K562 (cell line): ENCODE results near the gene GDF2. TPM values are rescaled to one million over a fixed set of nuclear protein-coding genes. Genes with fewer than 3 reads are reported as not detected.

Source experiments
- ATAC-seq: fragments of 200-7000 bp; cut with Tn5 transposase; 3 replicates; pipeline ENCODE4 v1.9.1; 2020; ENCODE audit warnings: moderate library complexity
- BruUV-seq: library from RNA; stranded (reverse); fragments of 400-500 nt; replicated peaks from 2 replicates; lab custom pipeline; 2021; lab: Mats Ljungman, UMichigan
- CTCF ChIA-PET: fragments of 300-600 bp; formaldehyde crosslinking; extraction: SDS; loops from one replicate; lab custom pipeline; 2021; ENCODE audit warnings: low intra/inter-chr PET ratio; lab: Yijun Ruan, JAX
- POLR2A ChIA-PET: fragments of 300-600, 350-650 bp; sonication (Branson Sonifier 250); formaldehyde crosslinking; extraction: SDS; loops from one replicate; lab custom pipeline; 2021; ENCODE audit warnings: antibody characterized with exemption, inconsistent platforms; lab: Yijun Ruan, JAX
- DNase-seq, 4 experiments: peaks; one replicate each; pipeline versions ENCODE4 v3.0.0 to v3.0.0-alpha.2; 2011 to 2018; ENCODE audit warnings: low spot score in 3 of 4, mixed read lengths in 3 of 4; ENCODE audit errors: extremely low read depth in 1 of 4
- FAIRE-seq: peaks from 2 replicates; lab custom pipeline; 2011; peaks lifted over from hg19 to GRCh38; lab: Jason Lieb, UNC
- H2AFZ ChIP-seq: 2 replicates; pipeline ENCODE4 v1.6.0; 2011; ENCODE audit warnings: low read depth, low read length, control low read depth, inconsistent platforms
- H3K27ac ChIP-seq: fragments of 200-600 bp; 3 replicates; pipeline ENCODE4 v1.8.0; 2011; ENCODE audit warnings: low read depth, mild to moderate bottlenecking, control low read depth, inconsistent platforms, low read length, moderate library complexity, mixed read lengths; ENCODE audit errors: extremely low read depth
- H3K27me3 ChIP-seq, 2 experiments: fragments of 300-600 bp in 1 of 2; 2 replicates in 1 of 2; 3 replicates in 1 of 2; pipeline versions ENCODE4 v1.6.0 to v1.8.0; 2011; ENCODE audit warnings: inconsistent platforms in 2 of 2, low read length in 2 of 2, mild to moderate bottlenecking in 1 of 2, mixed read lengths in 1 of 2, moderate library complexity in 1 of 2; ENCODE audit not compliant: control insufficient read depth in 2 of 2, insufficient read depth in 2 of 2
- H3K36me3 ChIP-seq: fragments of 300-600 bp; 3 replicates; pipeline ENCODE4 v1.8.0; 2011; ENCODE audit warnings: mild to moderate bottlenecking, low read length, inconsistent platforms; ENCODE audit not compliant: control insufficient read depth, insufficient read depth
- H3K4me1 ChIP-seq, 2 experiments: fragments of 200-600 bp in 1 of 2; replicated peaks in 1 of 2; 2 replicates in 1 of 2; 3 replicates in 1 of 2; pipeline versions ENCODE4 v1.5.1 to v1.8.0; 2011; ENCODE audit warnings: inconsistent platforms in 2 of 2, low read length in 2 of 2, mild to moderate bottlenecking in 1 of 2, mixed read lengths in 1 of 2, moderate library complexity in 1 of 2; ENCODE audit not compliant: control insufficient read depth in 2 of 2, insufficient read depth in 2 of 2
- H3K4me2 ChIP-seq: 2 replicates; pipeline ENCODE4 v1.6.1; 2011; ENCODE audit warnings: low read length, control low read depth, inconsistent platforms, mixed read lengths; ENCODE audit not compliant: insufficient read depth
- H3K4me3 ChIP-seq: fragments of 200-600 bp; sonication (generic), shearing (Covaris generic); 2 replicates; pipeline ENCODE4 v1.5.1; 2016; ENCODE audit warnings: control low read depth, inconsistent platforms
- H3K79me2 ChIP-seq: fragments of 200-600 bp; 3 replicates; pipeline ENCODE4 v1.8.0; 2011; ENCODE audit warnings: low read length, inconsistent platforms; ENCODE audit not compliant: control insufficient read depth, insufficient read depth
- H3K9ac ChIP-seq, 2 experiments: 2 replicates each; pipeline versions ENCODE4 v1.6.0 to v1.6.1; 2011; ENCODE audit warnings: low read depth in 2 of 2, low read length in 2 of 2, control low read depth in 1 of 2, inconsistent platforms in 1 of 2, mild to moderate bottlenecking in 1 of 2, mixed read lengths in 1 of 2; ENCODE audit not compliant: insufficient read depth in 1 of 2
- H3K9me1 ChIP-seq: one replicate; pipeline ENCODE4 v1.6.0; 2011; ENCODE audit warnings: inconsistent platforms, mild to moderate bottlenecking, low read length, moderate library complexity; ENCODE audit not compliant: control insufficient read depth, insufficient read depth
- H3K9me3 ChIP-seq: replicated peaks from 2 replicates; pipeline ENCODE4 v1.5.1; 2011; ENCODE audit warnings: low read depth, low read length, inconsistent platforms; ENCODE audit not compliant: control insufficient read depth, insufficient read depth
- H4K20me1 ChIP-seq: replicated peaks from 2 replicates; pipeline ENCODE4 v1.6.1; 2011; ENCODE audit warnings: low read length, inconsistent platforms, mixed read lengths; ENCODE audit not compliant: control insufficient read depth, insufficient read depth
- CAMTA2 ChIP-seq: fragments of 250-450 bp; sonication (Bioruptor Pico); conservative IDR thresholded peaks from 2 replicates; pipeline ENCODE4 v1.5.1; 2022
- PTBP1 ChIP-seq: fragments of 200-400 bp; formaldehyde crosslinking; IDR thresholded peaks from 2 replicates; pipeline ENCODE4 v1.6.1; 2017; ENCODE audit warnings: low read depth, low read length
- TAF7 ChIP-seq: fragments of 450-650 bp; IDR thresholded peaks from 2 replicates; pipeline ENCODE4 v1.6.1; 2016; ENCODE audit warnings: missing genetic modification characterization, missing compliant biosample characterization
- ZFX ChIP-seq: sonication (generic); formaldehyde crosslinking; IDR thresholded peaks from 2 replicates; pipeline ENCODE4 v1.8.0; 2022; ENCODE audit warnings: mild to moderate bottlenecking, missing genetic modification reagents, moderate library complexity
- ZNF146 ChIP-seq: IDR thresholded peaks from one replicate; pipeline ENCODE4 v1.6.1; 2018; ENCODE audit warnings: missing compliant biosample characterization; ENCODE audit not compliant: unreplicated experiment
- ZNF217 ChIP-seq: sonication (generic); formaldehyde crosslinking; IDR thresholded peaks from 2 replicates; pipeline ENCODE4 v1.8.0; 2022; ENCODE audit warnings: mild to moderate bottlenecking, missing genetic modification reagents
- ZNF79 ChIP-seq: fragments of 250-450 bp; sonication (Bioruptor Pico); IDR thresholded peaks from 2 replicates; pipeline ENCODE4 v1.4.0; 2020; ENCODE audit warnings: low read depth, mild to moderate bottlenecking, moderate library complexity
- WGBS: fragments of 100-300 bp; shearing (Covaris generic); methylation state at CpG from one replicate; pipeline ENCODE4 v1.1.6; 2016; ENCODE audit warnings: low coverage, mixed read lengths; ENCODE audit not compliant: insufficient coverage; ENCODE audit errors: missing lambda C conversion rate; 5-methylcytosine and 5-hydroxymethylcytosine counted together
- in situ Hi-C: fragments of 300-500 bp; cut with MboI; formaldehyde crosslinking; loops from 4 replicates; pipeline ENCODE4 v1.15.0; 2018; ENCODE audit warnings: inconsistent platforms, mixed read lengths
- intact Hi-C: fragments of 100-400 bp; cut with micrococcal nuclease; formaldehyde crosslinking; loops from 2 replicates; pipeline ENCODE4 v1.14.2; 2022
- polyA plus RNA-seq, 8 experiments: library from polyadenylated mRNA; depleted of rRNA in 4 of 8; stranded (reverse) in 5 of 8; unstranded in 3 of 8; fragments of >200 nt; fragmentation: Nextera tagmentation in 2 of 8; fragmentation: Illumina TruSeq in 1 of 8; extraction: Ambion mirVana in 2 of 8; extraction: Trizol in 1 of 8; gene quantifications; 2 replicates each; pipeline versions ENCODE4 v1.2.1 to v1.2.3, GENCODE V29; 2011 to 2014; ENCODE audit warnings: inconsistent platforms in 1 of 8, missing spikeins in 1 of 8
- total RNA-seq, 7 experiments: library from RNA; depleted of rRNA in 6 of 7; stranded (reverse); fragments of >200 nt in 6 of 7; fragmentation: Illumina TruSeq in 2 of 7; extraction: Trizol in 2 of 7; gene quantifications; 2 replicates each; pipeline versions ENCODE4 v1.2.1 to v1.2.3, GENCODE V29; 2011 to 2021; ENCODE audit warnings: low replicate concordance in 1 of 7
- TF ChIP-seq, protein P1 (sequence below): fragments of 250-450 bp; sonication (Bioruptor Pico); IDR thresholded peaks from 2 replicates; pipeline ENCODE4 v1.8.0; 2022; ENCODE audit warnings: inconsistent platforms
- TF ChIP-seq, protein P2 (sequence below): fragments of 250-450 bp; sonication (Bioruptor Pico); IDR thresholded peaks from 2 replicates; pipeline ENCODE4 v1.4.0; 2020

The GDF2 gene
- total and polyA plus RNA-seq, 9 of the 15 experiments (the other 6 are each of a cell fraction or from before 2014, with no cell fraction given) = 0.08 to 0.58 (median 0.27) TPM; not detected in 2

DNA sequence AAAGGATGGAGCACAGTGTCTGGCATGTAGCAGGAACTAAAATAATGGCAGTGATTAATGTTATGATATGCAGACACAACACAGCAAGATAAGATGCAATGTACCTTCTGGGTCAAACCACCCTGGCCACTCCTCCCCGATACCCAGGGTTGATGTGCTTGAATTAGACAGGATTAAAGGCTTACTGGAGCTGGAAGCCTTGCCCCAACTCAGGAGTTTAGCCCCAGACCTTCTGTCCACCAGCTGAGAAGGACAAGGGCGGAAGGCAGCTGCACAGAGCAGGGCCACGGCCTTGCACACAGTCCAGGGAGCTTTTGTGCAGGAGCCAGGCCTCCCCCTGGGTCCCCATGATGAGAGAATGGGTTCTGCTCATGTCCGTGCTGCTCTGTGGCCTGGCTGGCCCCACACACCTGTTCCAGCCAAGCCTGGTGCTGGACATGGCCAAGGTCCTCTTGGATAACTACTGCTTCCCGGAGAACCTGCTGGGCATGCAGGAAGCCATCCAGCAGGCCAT, 25.9 kb downstream of the GDF2 start, which contains the start of gene RBP3:
TSS of gene RBP3 (plus strand) at position 226 of the 514 bp plus-strand sequence. CDS start at position 348, 122 bp downstream.
- Histone ChIP-seq H3K4me3 (no peak within 1 kb of the TSS), H3K27me3 (peaks cover 49 to 80% of the 10 kb centered on the region in 2 experiments; a peak in 4 of 5 replicates), H2AFZ (no peak within 1 kb of the TSS), H3K9ac (no peak within 1 kb of the TSS), H3K36me3 (no peaks in the 10 kb centered on the region), H3K4me1 (peaks cover 0 to 26% of the 10 kb centered on the region in 2 experiments; a peak in 1 of 5 replicates), H3K9me3 (no peaks in the 10 kb centered on the region), H3K9me1 (no peaks in the 10 kb centered on the region), H3K27ac (no peak within 1 kb of the TSS), H3K4me2 (no peak within 1 kb of the TSS), H3K79me2 (no peaks in the 10 kb centered on the region), H4K20me1 (peaks cover 16% of the 10 kb centered on the region)
- intact Hi-C loops = no loop called here
- 2% methylated on average over 5 of the region's 5 CpGs for WGBS
- FAIRE-seq (no peak), DNase-seq (no peak), ATAC-seq (no peak)
- no TSS peak for BruUV-seq
- CTCF ChIA-PET = no interaction called here
- POLR2A ChIA-PET = interaction anchor here (0.7 to 1.0 kb wide), 2 partner anchors 32 to 273 kb away, joined by 3 read pairs; no protein-coding TSS in a partner anchor
- TF ChIP-seq CAMTA2 = no peak
- no peak for TF ChIP-seq PTBP1
- TF ChIP-seq ZNF146 (CRISPR knock-in tag) = no peak
- no peak for TF ChIP-seq TAF7 (tag)
- TF ChIP-seq ZNF217 = no peak
- TF ChIP-seq, protein P1, sequence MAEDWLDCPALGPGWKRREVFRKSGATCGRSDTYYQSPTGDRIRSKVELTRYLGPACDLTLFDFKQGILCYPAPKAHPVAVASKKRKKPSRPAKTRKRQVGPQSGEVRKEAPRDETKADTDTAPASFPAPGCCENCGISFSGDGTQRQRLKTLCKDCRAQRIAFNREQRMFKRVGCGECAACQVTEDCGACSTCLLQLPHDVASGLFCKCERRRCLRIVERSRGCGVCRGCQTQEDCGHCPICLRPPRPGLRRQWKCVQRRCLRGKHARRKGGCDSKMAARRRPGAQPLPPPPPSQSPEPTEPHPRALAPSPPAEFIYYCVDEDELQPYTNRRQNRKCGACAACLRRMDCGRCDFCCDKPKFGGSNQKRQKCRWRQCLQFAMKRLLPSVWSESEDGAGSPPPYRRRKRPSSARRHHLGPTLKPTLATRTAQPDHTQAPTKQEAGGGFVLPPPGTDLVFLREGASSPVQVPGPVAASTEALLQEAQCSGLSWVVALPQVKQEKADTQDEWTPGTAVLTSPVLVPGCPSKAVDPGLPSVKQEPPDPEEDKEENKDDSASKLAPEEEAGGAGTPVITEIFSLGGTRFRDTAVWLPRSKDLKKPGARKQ (CRISPR knock-in tag) = no peak
- no peak for TF ChIP-seq ZFX (CRISPR knock-in tag)
- TF ChIP-seq, protein P2, sequence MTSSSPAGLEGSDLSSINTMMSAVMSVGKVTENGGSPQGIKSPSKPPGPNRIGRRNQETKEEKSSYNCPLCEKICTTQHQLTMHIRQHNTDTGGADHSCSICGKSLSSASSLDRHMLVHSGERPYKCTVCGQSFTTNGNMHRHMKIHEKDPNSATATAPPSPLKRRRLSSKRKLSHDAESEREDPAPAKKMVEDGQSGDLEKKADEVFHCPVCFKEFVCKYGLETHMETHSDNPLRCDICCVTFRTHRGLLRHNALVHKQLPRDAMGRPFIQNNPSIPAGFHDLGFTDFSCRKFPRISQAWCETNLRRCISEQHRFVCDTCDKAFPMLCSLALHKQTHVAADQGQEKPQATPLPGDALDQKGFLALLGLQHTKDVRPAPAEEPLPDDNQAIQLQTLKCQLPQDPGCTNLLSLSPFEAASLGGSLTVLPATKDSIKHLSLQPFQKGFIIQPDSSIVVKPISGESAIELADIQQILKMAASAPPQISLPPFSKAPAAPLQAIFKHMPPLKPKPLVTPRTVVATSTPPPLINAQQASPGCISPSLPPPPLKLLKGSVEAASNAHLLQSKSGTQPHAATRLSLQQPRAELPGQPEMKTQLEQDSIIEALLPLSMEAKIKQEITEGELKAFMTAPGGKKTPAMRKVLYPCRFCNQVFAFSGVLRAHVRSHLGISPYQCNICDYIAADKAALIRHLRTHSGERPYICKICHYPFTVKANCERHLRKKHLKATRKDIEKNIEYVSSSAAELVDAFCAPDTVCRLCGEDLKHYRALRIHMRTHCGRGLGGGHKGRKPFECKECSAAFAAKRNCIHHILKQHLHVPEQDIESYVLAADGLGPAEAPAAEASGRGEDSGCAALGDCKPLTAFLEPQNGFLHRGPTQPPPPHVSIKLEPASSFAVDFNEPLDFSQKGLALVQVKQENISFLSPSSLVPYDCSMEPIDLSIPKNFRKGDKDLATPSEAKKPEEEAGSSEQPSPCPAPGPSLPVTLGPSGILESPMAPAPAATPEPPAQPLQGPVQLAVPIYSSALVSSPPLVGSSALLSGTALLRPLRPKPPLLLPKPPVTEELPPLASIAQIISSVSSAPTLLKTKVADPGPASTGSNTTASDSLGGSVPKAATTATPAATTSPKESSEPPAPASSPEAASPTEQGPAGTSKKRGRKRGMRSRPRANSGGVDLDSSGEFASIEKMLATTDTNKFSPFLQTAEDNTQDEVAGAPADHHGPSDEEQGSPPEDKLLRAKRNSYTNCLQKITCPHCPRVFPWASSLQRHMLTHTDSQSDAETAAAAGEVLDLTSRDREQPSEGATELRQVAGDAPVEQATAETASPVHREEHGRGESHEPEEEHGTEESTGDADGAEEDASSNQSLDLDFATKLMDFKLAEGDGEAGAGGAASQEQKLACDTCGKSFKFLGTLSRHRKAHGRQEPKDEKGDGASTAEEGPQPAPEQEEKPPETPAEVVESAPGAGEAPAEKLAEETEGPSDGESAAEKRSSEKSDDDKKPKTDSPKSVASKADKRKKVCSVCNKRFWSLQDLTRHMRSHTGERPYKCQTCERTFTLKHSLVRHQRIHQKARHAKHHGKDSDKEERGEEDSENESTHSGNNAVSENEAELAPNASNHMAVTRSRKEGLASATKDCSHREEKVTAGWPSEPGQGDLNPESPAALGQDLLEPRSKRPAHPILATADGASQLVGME = no peak
- TF ChIP-seq ZNF79 (CRISPR knock-in tag) = no peak
- in situ Hi-C loops = no loop called here
